ENCODE data around the gene PARD3. TPM values are rescaled to one million over a fixed set of nuclear protein-coding genes. Genes with fewer than 3 reads are reported as not detected.

PARD3 gene
- total and polyA plus RNA-seq, 2 donors (not counting 1 experiment from before 2014, with no cell fraction given) = 24.0 to 46.4 TPM

DNA sequence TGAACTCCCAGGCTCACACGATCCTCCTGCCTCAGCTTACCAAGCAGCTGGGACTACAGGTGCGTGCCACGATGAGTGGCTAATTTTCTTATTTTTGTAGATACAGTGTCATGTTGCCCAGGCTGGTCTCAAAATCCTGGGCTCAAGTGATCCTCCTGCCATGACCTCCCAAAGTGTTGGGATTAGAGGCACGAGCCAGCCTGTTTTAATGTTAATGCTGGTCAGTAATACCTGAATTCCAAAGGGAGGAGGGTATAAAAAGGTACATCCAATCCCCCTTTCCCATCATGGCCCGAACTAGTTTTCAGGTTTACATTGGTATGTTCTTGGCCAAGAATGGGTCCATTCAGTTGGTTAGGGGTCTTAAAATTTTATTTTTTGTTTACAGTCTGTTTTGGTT is 329.1 kb downstream of the PARD3 start:
- no peaks in the 10 kb centered on the region for H3K4me1 ChIP-seq (ENCODE audit: control insufficient read depth, extremely low read depth, insufficient read depth, low read length)
- H3K27me3 ChIP-seq (ENCODE audit: control insufficient read depth, insufficient read depth, low read length) = no peaks in the 10 kb centered on the region
- no peak overlapping the region for H3K9ac ChIP-seq (ENCODE audit: insufficient read depth, low read length)
- no peaks in the 10 kb centered on the region for H3K36me3 ChIP-seq (ENCODE audit: control insufficient read depth, insufficient read depth, low read length)
- H3K27ac ChIP-seq (ENCODE audit: insufficient read depth, low read length) = no peak overlapping the region
- no peak overlapping the region for H2AFZ ChIP-seq (ENCODE audit: low read length)
- H4K20me1 ChIP-seq (ENCODE audit: control insufficient read depth, extremely low read depth, insufficient read depth, low read length) = no peaks in the 10 kb centered on the region
- TF ChIP-seq EZH2 (IDR thresholded peaks at IDR 0.05; ENCODE audit: low read length, missing control alignments) = no peak
- TF ChIP-seq, protein P1, sequence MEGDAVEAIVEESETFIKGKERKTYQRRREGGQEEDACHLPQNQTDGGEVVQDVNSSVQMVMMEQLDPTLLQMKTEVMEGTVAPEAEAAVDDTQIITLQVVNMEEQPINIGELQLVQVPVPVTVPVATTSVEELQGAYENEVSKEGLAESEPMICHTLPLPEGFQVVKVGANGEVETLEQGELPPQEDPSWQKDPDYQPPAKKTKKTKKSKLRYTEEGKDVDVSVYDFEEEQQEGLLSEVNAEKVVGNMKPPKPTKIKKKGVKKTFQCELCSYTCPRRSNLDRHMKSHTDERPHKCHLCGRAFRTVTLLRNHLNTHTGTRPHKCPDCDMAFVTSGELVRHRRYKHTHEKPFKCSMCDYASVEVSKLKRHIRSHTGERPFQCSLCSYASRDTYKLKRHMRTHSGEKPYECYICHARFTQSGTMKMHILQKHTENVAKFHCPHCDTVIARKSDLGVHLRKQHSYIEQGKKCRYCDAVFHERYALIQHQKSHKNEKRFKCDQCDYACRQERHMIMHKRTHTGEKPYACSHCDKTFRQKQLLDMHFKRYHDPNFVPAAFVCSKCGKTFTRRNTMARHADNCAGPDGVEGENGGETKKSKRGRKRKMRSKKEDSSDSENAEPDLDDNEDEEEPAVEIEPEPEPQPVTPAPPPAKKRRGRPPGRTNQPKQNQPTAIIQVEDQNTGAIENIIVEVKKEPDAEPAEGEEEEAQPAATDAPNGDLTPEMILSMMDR (conservative IDR thresholded peaks at IDR 0.05 in 1 of 2, IDR thresholded peaks at IDR 0.05 in 1 of 2; ENCODE audit: low read depth in 1 of 2, low read length in 2 of 2) = no peak
- no peak overlapping the region for H3K4me2 ChIP-seq (ENCODE audit: extremely low read depth, insufficient read depth, low read length)
- H3K9me3 ChIP-seq (ENCODE audit: control insufficient read depth, insufficient read depth, low read depth, low read length) = no peaks in the 10 kb centered on the region
- DNase-seq (ENCODE audit: low read depth in 2 of 2) = no peak
- no peaks in the 10 kb centered on the region for H3K79me2 ChIP-seq (ENCODE audit: control insufficient read depth, insufficient read depth, low read length)
- H3K4me3 ChIP-seq (replicated peaks in 1 of 4; ENCODE audit: control extremely low read depth in 1 of 4, insufficient read depth in 1 of 4, low read depth in 3 of 4, low read length in 4 of 4) = no peak overlapping the region

DNA sequence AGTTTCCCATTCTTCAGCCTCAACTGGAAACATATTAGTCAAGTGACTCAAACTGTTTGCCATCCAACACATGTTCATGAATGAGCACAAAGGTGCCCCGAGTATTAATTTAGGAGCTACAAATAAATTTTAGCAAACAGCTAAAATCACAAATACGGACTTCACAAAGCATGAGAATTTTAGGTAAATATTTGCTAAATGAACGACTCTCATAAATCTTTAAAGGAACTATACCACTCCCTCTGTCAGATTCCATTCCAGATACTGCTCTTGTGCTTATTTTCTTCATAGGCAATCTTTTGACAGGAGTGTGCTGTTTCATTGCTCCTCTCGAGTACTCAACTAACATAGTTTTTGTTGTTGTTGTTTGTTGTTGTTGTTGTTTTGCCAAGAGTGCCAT is 330.9 kb downstream of the PARD3 start:
- Histone ChIP-seq H3K9ac (ENCODE audit: insufficient read depth, low read length) (no peak overlapping the region), H3K27ac (ENCODE audit: insufficient read depth, low read length) (no peak overlapping the region), H3K36me3 (ENCODE audit: control insufficient read depth, insufficient read depth, low read length) (no peaks in the 10 kb centered on the region), H3K27me3 (ENCODE audit: control insufficient read depth, insufficient read depth, low read length) (no peaks in the 10 kb centered on the region), H4K20me1 (ENCODE audit: control insufficient read depth, extremely low read depth, insufficient read depth, low read length) (no peaks in the 10 kb centered on the region), H3K4me1 (ENCODE audit: control insufficient read depth, extremely low read depth, insufficient read depth, low read length) (no peaks in the 10 kb centered on the region), H3K4me2 (ENCODE audit: extremely low read depth, insufficient read depth, low read length) (no peak overlapping the region), H2AFZ (ENCODE audit: low read length) (no peak overlapping the region), H3K79me2 (ENCODE audit: control insufficient read depth, insufficient read depth, low read length) (no peaks in the 10 kb centered on the region), H3K9me3 (ENCODE audit: control insufficient read depth, insufficient read depth, low read depth, low read length) (no peaks in the 10 kb centered on the region), H3K4me3 (replicated peaks in 1 of 4; ENCODE audit: control extremely low read depth in 1 of 4, insufficient read depth in 1 of 4, low read depth in 3 of 4, low read length in 4 of 4) (no peak overlapping the region)
- TF ChIP-seq EZH2 (IDR thresholded peaks at IDR 0.05; ENCODE audit: low read length, missing control alignments) = no peak
- TF ChIP-seq, protein P1 (conservative IDR thresholded peaks at IDR 0.05 in 1 of 2, IDR thresholded peaks at IDR 0.05 in 1 of 2; ENCODE audit: low read depth in 1 of 2, low read length in 2 of 2) = no peak
- no peak for DNase-seq (ENCODE audit: low read depth in 2 of 2)

DNA sequence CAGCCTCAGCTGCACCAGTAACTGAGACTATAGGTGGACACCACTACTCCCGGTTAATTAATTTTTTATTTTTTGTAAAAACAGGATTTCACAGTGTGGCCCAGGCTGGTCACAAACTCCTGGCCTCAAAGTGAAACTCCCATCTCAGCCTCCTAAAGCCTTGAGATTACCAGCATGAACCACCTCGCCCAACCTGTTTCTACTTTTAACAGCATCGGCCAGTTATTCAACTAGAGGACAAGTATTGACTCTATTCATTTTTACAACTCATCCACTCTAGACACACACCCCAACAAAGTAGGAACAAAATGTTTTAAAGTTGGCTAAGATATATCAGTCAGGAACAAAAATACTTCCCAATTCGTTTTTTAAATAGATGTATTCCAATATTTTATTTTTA is 334.8 kb downstream of the PARD3 start:
- no peak for DNase-seq (ENCODE audit: low read depth in 2 of 2)
- Histone ChIP-seq H4K20me1 (ENCODE audit: control insufficient read depth, extremely low read depth, insufficient read depth, low read length) (no peaks in the 10 kb centered on the region), H2AFZ (ENCODE audit: low read length) (no peak overlapping the region), H3K4me2 (ENCODE audit: extremely low read depth, insufficient read depth, low read length) (no peak overlapping the region), H3K4me3 (replicated peaks in 1 of 4; ENCODE audit: control extremely low read depth in 1 of 4, insufficient read depth in 1 of 4, low read depth in 3 of 4, low read length in 4 of 4) (no peak overlapping the region), H3K9me3 (ENCODE audit: control insufficient read depth, insufficient read depth, low read depth, low read length) (no peaks in the 10 kb centered on the region), H3K79me2 (ENCODE audit: control insufficient read depth, insufficient read depth, low read length) (no peaks in the 10 kb centered on the region), H3K36me3 (ENCODE audit: control insufficient read depth, insufficient read depth, low read length) (no peaks in the 10 kb centered on the region), H3K4me1 (ENCODE audit: control insufficient read depth, extremely low read depth, insufficient read depth, low read length) (peaks cover 3% of the 10 kb centered on the region), H3K9ac (ENCODE audit: insufficient read depth, low read length) (no peak overlapping the region), H3K27me3 (ENCODE audit: control insufficient read depth, insufficient read depth, low read length) (no peaks in the 10 kb centered on the region), H3K27ac (ENCODE audit: insufficient read depth, low read length) (no peak overlapping the region)
- TF ChIP-seq EZH2 (IDR thresholded peaks at IDR 0.05; ENCODE audit: low read length, missing control alignments) = no peak
- TF ChIP-seq, protein P1 (conservative IDR thresholded peaks at IDR 0.05 in 1 of 2, IDR thresholded peaks at IDR 0.05 in 1 of 2; ENCODE audit: low read depth in 1 of 2, low read length in 2 of 2) = no peak

All from fibroblast of lung (primary cell).